Panc1 (cell line): ENCODE measurements around the gene PCDHGB2. TPM values are rescaled to one million over a fixed set of nuclear protein-coding genes. Genes with fewer than 3 reads are reported as not detected.

ENCODE experiments used
- ATAC-seq: fragments of 200-7000 bp; cut with Tn5 transposase; 2 replicates; pipeline ENCODE4 v1.9.1; 2020; ENCODE audit warnings: mild to moderate bottlenecking, moderate library complexity
- BruUV-seq: library from RNA; stranded (reverse); fragments of 400-500 nt; replicated peaks from 2 replicates; lab custom pipeline; 2021; lab: Mats Ljungman, UMichigan
- CTCF ChIA-PET: fragments of 300-600 bp; sonication (Branson Sonifier 250); formaldehyde crosslinking; loops from one replicate; lab custom pipeline; 2022; ENCODE audit warnings: antibody characterized with exemption; lab: Charles Lee
- POLR2A ChIA-PET: fragments of 300-600 bp; sonication (Branson Sonifier 250); formaldehyde crosslinking; loops from one replicate; lab custom pipeline; 2022; ENCODE audit warnings: antibody characterized with exemption; lab: Charles Lee
- DNase-seq: peaks from one replicate; pipeline ENCODE4 v3.0.0-alpha.2; 2010; ENCODE audit warnings: low read depth, low spot score
- H3K27ac ChIP-seq: 2 replicates; pipeline ENCODE4 v1.5.1; 2011; ENCODE audit warnings: mild to moderate bottlenecking, low read length, inconsistent platforms
- H3K27me3 ChIP-seq: fragments of 200-500 bp; sonication (Bioruptor generic); 2 replicates; pipeline ENCODE4 v1.6.0; 2014; ENCODE audit warnings: low read length, inconsistent platforms; ENCODE audit not compliant: control insufficient read depth, insufficient read depth
- H3K36me3 ChIP-seq: fragments of 200-500 bp; sonication (Bioruptor generic); 2 replicates; pipeline ENCODE4 v1.5.1; 2014; ENCODE audit warnings: inconsistent platforms, mild to moderate bottlenecking, low read length, moderate library complexity; ENCODE audit not compliant: control insufficient read depth, insufficient read depth
- H3K4me1 ChIP-seq: 2 replicates; pipeline ENCODE4 v1.5.1; 2011; ENCODE audit warnings: inconsistent platforms, mild to moderate bottlenecking, low read length, moderate library complexity; ENCODE audit not compliant: control insufficient read depth, insufficient read depth
- H3K4me3 ChIP-seq, 2 experiments: 2 replicates each; pipeline ENCODE4 v1.5.1; 2011 to 2012; ENCODE audit warnings: low read depth in 2 of 2, low read length in 2 of 2, mild to moderate bottlenecking in 2 of 2, inconsistent platforms in 1 of 2, moderate library complexity in 1 of 2
- H3K9me3 ChIP-seq: fragments of 200-500 bp; sonication (Bioruptor generic); 2 replicates; pipeline ENCODE4 v1.5.1; 2014; ENCODE audit warnings: low read depth, mild to moderate bottlenecking, inconsistent platforms, low read length, moderate library complexity; ENCODE audit not compliant: control insufficient read depth, insufficient read depth
- CTCF ChIP-seq: fragments of 450-650 bp; IDR thresholded peaks from 2 replicates; pipeline ENCODE4 v1.5.1; 2017; ENCODE audit warnings: mild to moderate bottlenecking
- POLR2AphosphoS5 ChIP-seq: IDR thresholded peaks from 2 replicates; pipeline ENCODE4 v1.6.1; 2012; ENCODE audit warnings: mild to moderate bottlenecking, low read depth, low read length, moderate library complexity
- REST ChIP-seq, 2 experiments: IDR thresholded peaks; 2 replicates each; pipeline ENCODE4 v1.6.1; 2011 to 2012; ENCODE audit warnings: low read depth in 2 of 2, control low read depth in 1 of 2, low read length in 1 of 2, mild to moderate bottlenecking in 1 of 2, moderate library complexity in 1 of 2; ENCODE audit not compliant: insufficient read depth in 1 of 2
- SIN3A ChIP-seq: IDR thresholded peaks from 2 replicates; pipeline ENCODE4 v1.6.1; 2012; ENCODE audit warnings: low read depth, mild to moderate bottlenecking, low read length, moderate library complexity, borderline replicate concordance; ENCODE audit not compliant: insufficient read depth
- TCF7L2 ChIP-seq: IDR thresholded peaks from 2 replicates; pipeline ENCODE4 v1.6.1; 2011; ENCODE audit warnings: mild to moderate bottlenecking, low read depth, low read length, inconsistent platforms
- in situ Hi-C: cut with HindIII; loops from 2 replicates; pipeline ENCODE4 v1.10.0; 2016; ENCODE audit warnings: low sequenced_read_pairs, low pct_unique_long_range_greater_than_20kb
- intact Hi-C: fragments of 100-400 bp; cut with micrococcal nuclease; formaldehyde crosslinking; loops from one replicate; pipeline ENCODE4 v1.10.0; 2022; ENCODE audit not compliant: unreplicated experiment
- total RNA-seq: library from RNA; stranded (reverse); gene quantifications from one replicate; pipeline ENCODE4 v1.2.1, GENCODE V29; 2021; ENCODE audit not compliant: unreplicated experiment

The PCDHGB2 gene
- total RNA-seq, 1 experiment from 2014 or later = 5.3 TPM

DNA sequence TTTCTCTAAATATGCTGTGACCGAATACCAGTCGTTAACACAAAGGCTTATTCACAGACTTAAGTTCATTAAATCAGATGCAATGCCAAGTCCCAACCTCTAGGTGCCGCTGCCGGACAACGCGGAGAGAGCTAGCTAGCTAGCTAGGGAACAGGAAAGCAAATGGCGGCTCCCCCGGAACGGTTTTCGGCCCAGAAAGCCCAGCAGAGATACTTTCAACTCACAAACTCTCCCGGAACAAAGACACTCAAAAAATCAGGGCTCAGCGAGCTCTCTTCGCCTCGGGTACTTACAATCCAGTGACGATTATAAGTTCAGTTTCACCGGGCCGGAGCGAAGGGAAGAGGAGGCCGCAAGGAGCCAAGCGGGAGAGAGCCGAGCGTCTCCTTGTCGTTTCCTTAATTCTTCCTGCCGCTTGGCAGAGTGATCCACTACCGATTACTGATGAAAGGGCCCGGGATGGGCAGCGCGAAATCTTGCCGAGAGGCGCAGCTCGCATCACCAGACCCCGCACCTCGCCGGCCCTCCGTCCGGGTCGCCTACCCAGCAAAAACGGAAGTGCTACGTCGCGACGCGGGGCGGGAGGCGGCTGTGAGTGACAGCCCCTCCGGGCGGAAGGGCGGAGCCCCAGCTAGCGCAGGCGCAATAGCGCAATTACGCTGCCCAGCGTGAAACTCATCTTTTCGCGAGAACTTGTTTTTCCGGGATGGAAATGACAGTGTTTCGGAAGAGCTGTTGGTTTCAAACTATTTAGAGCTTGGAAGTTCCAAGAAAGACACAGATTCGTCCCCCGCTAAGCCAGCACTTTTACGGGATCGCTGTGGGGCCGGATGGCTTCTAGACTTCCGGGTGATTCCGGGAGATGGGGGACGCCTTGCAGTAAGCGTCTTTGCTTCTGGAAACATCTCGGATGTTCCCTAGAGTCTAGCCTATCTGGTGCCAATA, 39.3 kb upstream of the PCDHGB2 start, which contains the start of gene TAF7:
TSS of gene TAF7 (minus strand) at position 560 of the 945 bp plus-strand sequence. CDS start 740 bp downstream, outside the sequence.
- in situ Hi-C loops (no loop called here), intact Hi-C loops (no loop called here)
- Histone ChIP-seq H3K27me3 (no peaks in the 10 kb centered on the region), H3K4me1 (no peaks in the 10 kb centered on the region), H3K4me3 (peak within 1 kb of the TSS; percentile 82 to 91), H3K36me3 (peaks cover 2% of the 10 kb centered on the region), H3K9me3 (peaks cover 45% of the 10 kb centered on the region), H3K27ac (peak within 1 kb of the TSS; percentile 96)
- POLR2A ChIA-PET = interaction anchor here (0.6 to 1.4 kb wide), 3 partner anchors 10 to 567 kb away, joined by 3 to 14 read pairs (median 4); partner anchors contain the start of genes PCDHGA1 and PCDHGA3
- CTCF ChIA-PET = interaction anchor here (0.8 to 1.4 kb wide), 4 partner anchors 10 to 112 kb away, joined by 3 to 7 read pairs (median 4); partner anchors contain the start of genes PCDHB12, PCDHGA1, PCDHGA10 and PCDHGB1
- peak; percentile 98 for ATAC-seq
- BruUV-seq = no TSS peak
- no peak for TF ChIP-seq SIN3A
- peak; percentile 54; the same call in 1 of the 2 replicates for TF ChIP-seq TCF7L2
- peak; percentile 98 for TF ChIP-seq POLR2AphosphoS5
- peak; percentile 94 for TF ChIP-seq CTCF
- TF ChIP-seq REST (IDR thresholded peaks at IDR 0.05; ENCODE audit: insufficient read depth in 1 of 2, low read depth in 2 of 2, low read length in 1 of 2) = no peak; a peak in 1 of 4 replicates
- DNase-seq = peak; percentile 84

DNA sequence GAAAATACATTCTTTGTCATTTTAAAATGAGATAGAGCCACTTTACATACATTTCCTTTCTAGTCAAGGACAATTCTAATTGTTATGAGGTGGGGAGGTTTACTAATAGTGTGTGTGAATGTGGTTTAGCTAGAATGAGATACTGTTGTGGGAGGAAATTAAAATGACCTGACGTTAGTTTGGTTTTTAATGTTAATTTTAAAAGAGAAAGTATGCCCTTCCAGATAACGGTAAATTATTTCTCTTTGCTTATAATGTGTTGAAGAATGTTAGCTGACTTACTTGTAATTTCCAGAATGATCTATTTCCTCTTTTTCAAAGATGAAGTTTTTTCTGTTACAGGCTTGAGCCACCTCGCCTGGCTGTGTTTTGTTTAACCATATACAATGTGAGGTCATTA, 37.5 kb upstream of the PCDHGB2 start:
- in situ Hi-C loops (no loop called here), intact Hi-C loops (no loop called here)
- H3K27ac ChIP-seq = no peak overlapping the region
- H3K36me3 ChIP-seq = peaks cover 2% of the 10 kb centered on the region
- POLR2A ChIA-PET = no interaction called here
- no TSS peak for BruUV-seq
- no peak overlapping the region for H3K4me3 ChIP-seq
- CTCF ChIA-PET = no interaction called here
- no peak for DNase-seq
- no peak for TF ChIP-seq POLR2AphosphoS5
- TF ChIP-seq TCF7L2 = no peak
- no peak for TF ChIP-seq SIN3A
- no peak for TF ChIP-seq CTCF
- TF ChIP-seq REST (IDR thresholded peaks at IDR 0.05; ENCODE audit: insufficient read depth in 1 of 2, low read depth in 2 of 2, low read length in 1 of 2) = no peak
- H3K4me1 ChIP-seq = no peaks in the 10 kb centered on the region
- peaks cover 38% of the 10 kb centered on the region for H3K9me3 ChIP-seq
- no peaks in the 10 kb centered on the region for H3K27me3 ChIP-seq
- ATAC-seq = no peak
